ENCODE measurements around the gene PTGIS. TPM values are rescaled to one million over a fixed set of nuclear protein-coding genes. Genes with fewer than 3 reads are reported as not detected.

Gene PTGIS
- total RNA-seq, 4 donors from 2014 or later = 3.5 to 30.5 (median 11.1) TPM

DNA sequence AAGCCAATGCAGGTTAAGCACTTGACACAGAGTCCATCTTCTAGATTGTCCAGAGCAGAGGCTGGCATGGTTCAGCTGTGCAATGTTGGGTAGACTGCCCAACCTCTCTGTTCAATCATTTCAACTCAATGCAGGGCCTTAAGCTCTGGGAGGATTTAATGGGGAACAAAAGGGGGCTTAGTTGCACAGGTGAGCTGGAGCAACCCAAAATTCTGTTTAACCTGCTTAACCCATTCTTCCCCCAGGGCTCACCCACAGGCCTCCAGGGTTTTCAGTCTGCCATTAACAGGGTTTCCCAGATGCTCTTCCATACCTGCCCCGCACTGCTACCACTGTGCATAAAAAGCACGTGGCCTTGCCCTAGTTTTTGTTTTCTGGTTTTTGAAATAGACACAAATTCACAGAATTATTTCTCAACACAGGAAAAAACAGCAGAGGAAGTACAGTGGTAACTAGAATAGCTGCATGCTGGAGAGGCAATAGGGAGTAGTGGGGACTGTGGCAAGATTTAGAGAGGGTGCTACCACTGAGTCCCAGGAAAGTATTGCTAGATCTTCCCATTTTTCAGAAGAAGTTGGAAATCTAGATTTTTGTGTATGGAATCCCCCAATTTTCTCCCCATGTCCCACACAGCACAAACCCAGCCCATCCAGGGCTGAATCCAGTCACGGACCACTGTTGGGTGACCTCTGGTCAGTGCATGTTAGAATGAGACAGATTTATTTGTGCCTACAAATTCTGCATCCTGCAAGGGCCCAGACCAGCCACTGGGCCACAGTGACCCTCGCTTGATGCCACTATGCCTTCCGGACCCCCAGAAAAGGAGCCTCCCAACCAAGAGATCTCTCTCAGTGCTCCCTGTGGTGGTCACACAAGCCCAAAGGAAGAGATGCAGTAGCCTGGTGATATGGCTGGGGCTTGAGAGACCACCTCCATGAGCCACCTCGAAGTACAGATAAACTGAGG is 4.6 kb downstream of the PTGIS start:
- Histone ChIP-seq H3K9me3 (no peaks in the 10 kb centered on the region), H3K4me3 (no peak overlapping the region), H3K27me3 (peaks cover 0 to 9% of the 10 kb centered on the region in 2 donors), H3K27ac (peak overlapping the region in 3 of 4 donors; percentile 25 to 61 (median 33)), H3K36me3 (no peaks in the 10 kb centered on the region), H3K4me1 (peaks cover 0 to 8% (median 3%) of the 10 kb centered on the region in 4 donors)
- peak in 1 of 3 donors; percentile 13 for DNase-seq
- no peak for TF ChIP-seq POLR2A (IDR thresholded peaks at IDR 0.05)
- TF ChIP-seq, protein P1, sequence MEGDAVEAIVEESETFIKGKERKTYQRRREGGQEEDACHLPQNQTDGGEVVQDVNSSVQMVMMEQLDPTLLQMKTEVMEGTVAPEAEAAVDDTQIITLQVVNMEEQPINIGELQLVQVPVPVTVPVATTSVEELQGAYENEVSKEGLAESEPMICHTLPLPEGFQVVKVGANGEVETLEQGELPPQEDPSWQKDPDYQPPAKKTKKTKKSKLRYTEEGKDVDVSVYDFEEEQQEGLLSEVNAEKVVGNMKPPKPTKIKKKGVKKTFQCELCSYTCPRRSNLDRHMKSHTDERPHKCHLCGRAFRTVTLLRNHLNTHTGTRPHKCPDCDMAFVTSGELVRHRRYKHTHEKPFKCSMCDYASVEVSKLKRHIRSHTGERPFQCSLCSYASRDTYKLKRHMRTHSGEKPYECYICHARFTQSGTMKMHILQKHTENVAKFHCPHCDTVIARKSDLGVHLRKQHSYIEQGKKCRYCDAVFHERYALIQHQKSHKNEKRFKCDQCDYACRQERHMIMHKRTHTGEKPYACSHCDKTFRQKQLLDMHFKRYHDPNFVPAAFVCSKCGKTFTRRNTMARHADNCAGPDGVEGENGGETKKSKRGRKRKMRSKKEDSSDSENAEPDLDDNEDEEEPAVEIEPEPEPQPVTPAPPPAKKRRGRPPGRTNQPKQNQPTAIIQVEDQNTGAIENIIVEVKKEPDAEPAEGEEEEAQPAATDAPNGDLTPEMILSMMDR (IDR thresholded peaks at IDR 0.05) = no peak

DNA sequence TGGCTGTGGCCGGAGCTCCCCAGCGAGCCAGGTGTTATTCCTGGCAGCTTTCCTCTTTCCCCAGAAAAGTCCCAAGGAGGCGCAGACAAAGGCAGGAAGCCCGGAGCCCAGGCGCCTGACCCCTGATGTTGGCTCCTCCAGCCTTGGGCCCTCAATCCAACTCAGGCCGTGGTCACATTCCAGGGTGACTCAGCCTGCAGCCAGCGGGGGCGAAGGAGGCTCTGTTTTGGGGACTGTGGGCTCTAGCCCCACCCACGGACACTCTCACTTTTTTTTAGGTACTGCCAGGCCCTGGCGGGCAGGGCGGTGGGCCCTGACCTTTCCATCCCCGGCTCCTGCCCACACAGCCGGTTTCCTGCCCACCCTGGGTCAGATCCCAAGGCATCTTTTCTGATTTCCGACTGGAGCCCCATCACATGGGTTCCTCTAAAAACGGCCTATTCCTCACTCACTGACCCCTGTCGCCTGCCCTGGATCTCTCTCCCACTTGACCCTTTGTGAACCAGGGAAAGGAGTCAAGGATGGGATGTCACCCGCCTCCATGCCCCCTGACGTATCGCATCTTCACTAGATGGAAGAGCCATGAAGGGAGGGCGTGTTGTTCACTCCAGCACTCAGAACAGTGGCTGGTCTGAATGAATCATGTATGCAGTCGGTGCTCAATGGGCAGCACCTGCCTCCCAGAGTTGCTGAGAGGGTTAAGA is 5.5 kb downstream of the PTGIS start:
- peak overlapping the region in 3 of 4 donors; percentile 25 to 61 (median 33) for H3K27ac ChIP-seq
- no peaks in the 10 kb centered on the region for H3K9me3 ChIP-seq
- H3K36me3 ChIP-seq = no peaks in the 10 kb centered on the region
- no peak overlapping the region for H3K4me3 ChIP-seq
- peaks cover 0 to 2% (median under 1%) of the 10 kb centered on the region in 4 donors for H3K4me1 ChIP-seq
- peaks cover 0 to 2% of the 10 kb centered on the region in 2 donors for H3K27me3 ChIP-seq
- peak in 1 of 3 donors; percentile 59 for DNase-seq
- TF ChIP-seq, protein P1 (IDR thresholded peaks at IDR 0.05) = no peak
- no peak for TF ChIP-seq POLR2A (IDR thresholded peaks at IDR 0.05)

DNA sequence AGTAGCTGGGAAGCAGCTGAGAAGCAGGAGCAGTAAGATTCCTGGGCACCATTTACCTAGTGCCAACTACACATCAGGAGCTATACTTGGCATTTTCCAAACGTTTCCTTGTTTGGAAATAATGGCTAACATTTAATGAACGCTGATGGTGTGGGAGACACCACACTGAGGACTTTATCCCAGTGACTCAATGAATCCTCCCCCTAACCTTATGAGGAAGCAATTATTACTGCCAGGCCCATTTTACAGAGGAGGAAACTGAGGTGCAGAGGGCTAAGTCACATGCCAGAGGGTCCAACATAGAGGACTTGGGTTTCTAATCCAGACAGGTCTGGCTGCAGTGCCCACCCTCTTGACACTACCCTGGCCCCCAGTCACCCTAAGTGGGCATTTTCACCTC is 6.1 kb downstream of the PTGIS start:
- peak overlapping the region in 3 of 4 donors; percentile 17 to 61 (median 27) for H3K27ac ChIP-seq

DNA sequence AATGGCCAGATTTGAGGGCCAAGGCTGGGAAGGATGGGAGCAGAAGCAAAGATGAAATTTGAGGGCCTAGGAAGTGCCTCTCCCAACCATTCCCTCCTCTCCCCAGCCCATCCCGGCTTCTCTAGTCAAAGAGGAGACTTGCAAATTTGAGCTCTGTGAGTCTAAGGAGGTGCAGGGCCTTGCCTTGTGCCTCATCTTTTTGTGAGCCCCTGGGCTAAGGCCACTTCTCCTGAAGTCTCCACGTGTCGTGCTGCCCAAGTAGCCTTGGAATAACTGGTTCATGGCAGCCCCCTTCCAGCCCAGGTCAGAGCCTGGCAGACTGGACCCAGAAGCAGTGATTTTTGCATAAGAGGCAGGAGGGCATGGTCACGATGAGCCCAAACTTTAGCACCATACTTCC is 6.7 kb downstream of the PTGIS start:
- DNase-seq = no peak
- no peaks in the 10 kb centered on the region for H3K27me3 ChIP-seq
- TF ChIP-seq, protein P1 (IDR thresholded peaks at IDR 0.05) = no peak
- TF ChIP-seq POLR2A (IDR thresholded peaks at IDR 0.05) = no peak
- no peaks in the 10 kb centered on the region for H3K9me3 ChIP-seq
- H3K4me1 ChIP-seq = no peaks in the 10 kb centered on the region
- peak overlapping the region in 1 of 4 donors; percentile 61 for H3K27ac ChIP-seq
- H3K4me3 ChIP-seq = no peak overlapping the region
- no peaks in the 10 kb centered on the region for H3K36me3 ChIP-seq

More for the DNA sequence above, 6.1 kb downstream of the PTGIS start:
- Histone ChIP-seq H3K9me3 (no peaks in the 10 kb centered on the region), H3K27me3 (no peaks in the 10 kb centered on the region), H3K4me3 (no peak overlapping the region), H3K36me3 (no peaks in the 10 kb centered on the region), H3K4me1 (no peaks in the 10 kb centered on the region)
- DNase-seq = no peak
- TF ChIP-seq POLR2A (IDR thresholded peaks at IDR 0.05) = no peak
- TF ChIP-seq, protein P1 (IDR thresholded peaks at IDR 0.05) = no peak

DNA sequence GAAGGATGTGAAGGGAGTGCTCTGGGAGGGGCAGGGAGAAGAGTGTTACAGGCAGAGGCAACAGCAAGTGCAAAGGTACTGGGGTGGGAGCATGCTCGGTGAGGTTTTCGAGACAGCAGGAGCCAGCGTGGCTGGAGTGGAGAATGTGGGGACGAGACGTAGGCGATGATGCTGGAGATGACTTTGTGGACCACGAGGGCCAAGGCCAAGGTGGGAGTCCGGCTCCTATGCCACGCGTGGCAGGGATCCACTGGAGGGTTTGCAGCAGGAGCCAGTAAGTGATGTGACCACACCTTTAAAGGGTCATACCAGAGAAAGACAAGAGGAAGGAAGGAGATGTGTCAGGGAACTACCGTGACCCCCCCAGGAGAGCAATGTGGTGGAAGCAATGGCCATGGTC is 7.3 kb downstream of the PTGIS start:
- H3K27ac ChIP-seq = no peak overlapping the region

More for the DNA sequence above, 7.3 kb downstream of the PTGIS start:
- no peaks in the 10 kb centered on the region for H3K9me3 ChIP-seq
- H3K4me1 ChIP-seq = no peaks in the 10 kb centered on the region
- TF ChIP-seq, protein P1 (IDR thresholded peaks at IDR 0.05) = no peak
- no peak for TF ChIP-seq POLR2A (IDR thresholded peaks at IDR 0.05)
- H3K27me3 ChIP-seq = no peaks in the 10 kb centered on the region
- DNase-seq = no peak
- no peak overlapping the region for H3K4me3 ChIP-seq
- H3K36me3 ChIP-seq = no peaks in the 10 kb centered on the region

Data from Peyer's patch (tissue), 4 donors.